ENCODE data around the gene TSSK3.

TSSK3 gene

GRCh38 chr1:32413507-32414185, 51.3 kb downstream of the TSSK3 start:
- TF ChIP-seq, protein P1, sequence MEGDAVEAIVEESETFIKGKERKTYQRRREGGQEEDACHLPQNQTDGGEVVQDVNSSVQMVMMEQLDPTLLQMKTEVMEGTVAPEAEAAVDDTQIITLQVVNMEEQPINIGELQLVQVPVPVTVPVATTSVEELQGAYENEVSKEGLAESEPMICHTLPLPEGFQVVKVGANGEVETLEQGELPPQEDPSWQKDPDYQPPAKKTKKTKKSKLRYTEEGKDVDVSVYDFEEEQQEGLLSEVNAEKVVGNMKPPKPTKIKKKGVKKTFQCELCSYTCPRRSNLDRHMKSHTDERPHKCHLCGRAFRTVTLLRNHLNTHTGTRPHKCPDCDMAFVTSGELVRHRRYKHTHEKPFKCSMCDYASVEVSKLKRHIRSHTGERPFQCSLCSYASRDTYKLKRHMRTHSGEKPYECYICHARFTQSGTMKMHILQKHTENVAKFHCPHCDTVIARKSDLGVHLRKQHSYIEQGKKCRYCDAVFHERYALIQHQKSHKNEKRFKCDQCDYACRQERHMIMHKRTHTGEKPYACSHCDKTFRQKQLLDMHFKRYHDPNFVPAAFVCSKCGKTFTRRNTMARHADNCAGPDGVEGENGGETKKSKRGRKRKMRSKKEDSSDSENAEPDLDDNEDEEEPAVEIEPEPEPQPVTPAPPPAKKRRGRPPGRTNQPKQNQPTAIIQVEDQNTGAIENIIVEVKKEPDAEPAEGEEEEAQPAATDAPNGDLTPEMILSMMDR (IDR thresholded peaks at IDR 0.05; ENCODE audit: insufficient read depth, low read depth, low read length, missing control alignments) = peak; percentile 80
- peak; percentile 89 for DNase-seq (ENCODE audit: low read depth)

More at GRCh38 chr1:32413507-32414185, 51.3 kb downstream of the TSSK3 start:
- H3K4me3 ChIP-seq (ENCODE audit: low read depth, low read length) = no peak overlapping the region
